PC-9 (cell line): ENCODE data around the gene MCU. TPM values are rescaled to one million over a fixed set of nuclear protein-coding genes. Genes with fewer than 3 reads are reported as not detected.
A peak's percentile ranks its signal among the peaks of the same experiment; 100 is the strongest.

Experiments used
- BruUV-seq: library from RNA; stranded (reverse); fragments of 400-500 nt; replicated peaks from 2 replicates; lab custom pipeline; 2021; lab: Mats Ljungman, UMichigan
- CTCF ChIA-PET: fragments of 300-600 bp; sonication (Branson Sonifier 250); formaldehyde crosslinking; loops from one replicate; lab custom pipeline; 2022; ENCODE audit warnings: antibody characterized with exemption; lab: Charles Lee
- POLR2A ChIA-PET: fragments of 300-600 bp; sonication (Branson Sonifier 250); formaldehyde crosslinking; loops from one replicate; lab custom pipeline; 2022; ENCODE audit warnings: antibody characterized with exemption; ENCODE audit not compliant: unreplicated experiment; lab: Charles Lee
- DNase-seq, 2 experiments: peaks; one replicate each; pipeline versions ENCODE4 v3.0.0 to v3.0.0-alpha.2; 2015 to 2022; ENCODE audit warnings: mixed read lengths in 1 of 2
- H2AFZ ChIP-seq: fragments of 200-600 bp; sonication (generic); 2 replicates; pipeline ENCODE4 v1.8.1; 2017; ENCODE audit warnings: antibody characterized with exemption
- H3F3A ChIP-seq: fragments of 200-600 bp; sonication (generic); 2 replicates; pipeline ENCODE4 v1.8.1; 2017; ENCODE audit warnings: antibody characterized with exemption, mild to moderate bottlenecking, low read depth; ENCODE audit not compliant: insufficient read depth
- H3K27ac ChIP-seq: fragments of 200-600 bp; sonication (generic); 2 replicates; pipeline ENCODE4 v1.6.1; 2016; ENCODE audit warnings: mixed run types
- H3K27me3 ChIP-seq: fragments of 200-600 bp; sonication (generic); 2 replicates; pipeline ENCODE4 v1.6.1; 2016; ENCODE audit warnings: low read depth, mixed run types; ENCODE audit not compliant: insufficient read depth
- H3K36me3 ChIP-seq: fragments of 200-600 bp; sonication (generic); 2 replicates; pipeline ENCODE4 v1.6.1; 2016; ENCODE audit warnings: low read depth, mixed run types
- H3K4me1 ChIP-seq: fragments of 200-600 bp; sonication (generic); replicated peaks from 2 replicates; pipeline ENCODE4 v1.6.1; 2016; ENCODE audit warnings: mixed run types; ENCODE audit not compliant: insufficient read depth
- H3K4me2 ChIP-seq: fragments of 200-600 bp; sonication (generic); 2 replicates; pipeline ENCODE4 v1.6.1; 2017; ENCODE audit warnings: mixed run types
- H3K4me3 ChIP-seq: fragments of 200-600 bp; sonication (generic); 2 replicates; pipeline ENCODE4 v1.6.1; 2016; ENCODE audit warnings: mixed run types
- H3K79me2 ChIP-seq: fragments of 200-600 bp; sonication (generic); 2 replicates; pipeline ENCODE4 v1.6.1; 2017; ENCODE audit warnings: low read depth, mixed run types
- H3K9me2 ChIP-seq: fragments of 200-600 bp; sonication (generic); 2 replicates; pipeline ENCODE4 v1.8.1; 2017; ENCODE audit warnings: mild to moderate bottlenecking; ENCODE audit not compliant: insufficient read depth
- H3K9me3 ChIP-seq: fragments of 200-600 bp; sonication (generic); 2 replicates; pipeline ENCODE4 v1.8.1; 2016; ENCODE audit warnings: low read depth; ENCODE audit not compliant: insufficient read depth
- H4K20me1 ChIP-seq: fragments of 200-600 bp; sonication (generic); 2 replicates; pipeline ENCODE4 v1.8.1; 2017; ENCODE audit not compliant: insufficient read depth
- CTCF ChIP-seq: fragments of 200-600 bp; sonication (generic); conservative IDR thresholded peaks from 2 replicates; pipeline ENCODE4 v1.6.1; 2017; ENCODE audit warnings: mixed run types, antibody characterized with exemption, mild to moderate bottlenecking, moderate library complexity
- EZH2 ChIP-seq: fragments of 200-600 bp; sonication (generic); IDR thresholded peaks from 2 replicates; pipeline ENCODE4 v1.8.0; 2017; ENCODE audit warnings: antibody characterized with exemption, low read depth
- intact Hi-C: fragments of 100-400 bp; cut with micrococcal nuclease; formaldehyde crosslinking; loops from one replicate; pipeline ENCODE4 v1.10.0; 2022; ENCODE audit not compliant: unreplicated experiment
- total RNA-seq: library from RNA; stranded (reverse); gene quantifications from 2 replicates; pipeline ENCODE4 v1.2.3, GENCODE V29; 2021

MCU gene
- total RNA-seq, 1 experiment from 2014 or later = 59.5 TPM

GRCh38 chr10:72832701-72833100 lies 140.8 kb downstream of the MCU start:
- DNase-seq = no peak
- Histone ChIP-seq H4K20me1 (no peaks in the 10 kb centered on the region), H3K4me3 (no peak overlapping the region), H3K9me2 (no peaks in the 10 kb centered on the region), H3F3A (peaks cover 15% of the 10 kb centered on the region; the same call in 1 of the 2 replicates), H3K36me3 (peaks cover 5% of the 10 kb centered on the region; the same call in 1 of the 2 replicates), H3K27ac (peak overlapping the region; percentile 22; the same call in 1 of the 2 replicates), H3K9me3 (no peaks in the 10 kb centered on the region), H2AFZ (no peak overlapping the region), H3K79me2 (0 out of 2 replicates have a peak, but pooled peaks cover 5% of the 10 kb centered on the region), H3K27me3 (no peaks in the 10 kb centered on the region), H3K4me2 (no peak overlapping the region), H3K4me1 (0 out of 2 replicates have a peak, but pooled peaks cover 10% of the 10 kb centered on the region)
- ChIA-PET CTCF (interaction anchor here (0.6 kb wide), 1 partner anchor 87 kb away, joined by 5 read pairs; no protein-coding TSS in a partner anchor), POLR2A (interaction anchor here (0.5 kb wide), 2 partner anchors 14 to 69 kb away, joined by 4 to 6 read pairs; no protein-coding TSS in a partner anchor)
- BruUV-seq = no TSS peak
- intact Hi-C loops = loop anchor here (5.0 kb wide), 3 partner anchors 50 to 455 kb away; no protein-coding TSS in a partner anchor
- TF ChIP-seq CTCF = no peak
- TF ChIP-seq EZH2 = no peak

GRCh38 chr10:72834183-72834825 lies 142.4 kb downstream of the MCU start:
- Histone ChIP-seq H3K9me3 (no peaks in the 10 kb centered on the region), H3K9me2 (no peaks in the 10 kb centered on the region), H3F3A (peaks cover 10% of the 10 kb centered on the region; the same call in 1 of the 2 replicates), H3K79me2 (no peaks in the 10 kb centered on the region), H3K4me1 (0 out of 2 replicates have a peak, but pooled peaks cover 10% of the 10 kb centered on the region), H2AFZ (no peak overlapping the region), H3K27me3 (no peaks in the 10 kb centered on the region), H3K4me2 (no peak overlapping the region), H3K36me3 (peaks cover 5% of the 10 kb centered on the region; the same call in 1 of the 2 replicates), H3K4me3 (no peak overlapping the region), H4K20me1 (no peaks in the 10 kb centered on the region), H3K27ac (no peak overlapping the region)
- TF ChIP-seq CTCF = peak; percentile 88
- TF ChIP-seq EZH2 = no peak
- peak; percentile 49 to 62 for DNase-seq
- CTCF ChIA-PET = interaction anchor here (0.6 to 1.6 kb wide), 14 partner anchors 16 to 471 kb away, joined by 3 to 5 read pairs (median 4); partner anchors contain the start of gene MCU
- intact Hi-C loops = loop anchor here (1.0 to 5.0 kb wide), 7 partner anchors 52 to 470 kb away; no protein-coding TSS in a partner anchor
- POLR2A ChIA-PET = interaction anchor here (0.6 to 1.2 kb wide), 3 partner anchors 86 to 470 kb away, joined by 3 to 9 read pairs (median 4); no protein-coding TSS in a partner anchor
- TSS peak; percentile 25 for BruUV-seq

GRCh38 chr10:72840319-72840718 lies 148.4 kb downstream of the MCU start:
- Histone ChIP-seq H3K79me2 (no peaks in the 10 kb centered on the region), H3K9me3 (no peaks in the 10 kb centered on the region), H4K20me1 (no peaks in the 10 kb centered on the region), H3K27ac (0 out of 2 replicates have a peak overlapping the region, but pooled peaks have one; percentile 0), H3K36me3 (peaks cover 5% of the 10 kb centered on the region; the same call in 1 of the 2 replicates), H3K4me2 (no peak overlapping the region), H3K27me3 (no peaks in the 10 kb centered on the region), H3K4me1 (peaks cover 3% of the 10 kb centered on the region; the same call in 1 of the 2 replicates), H3K4me3 (no peak overlapping the region), H3K9me2 (no peaks in the 10 kb centered on the region), H3F3A (peaks cover 16% of the 10 kb centered on the region; the same call in 1 of the 2 replicates), H2AFZ (no peak overlapping the region)
- no peak for TF ChIP-seq EZH2
- TF ChIP-seq CTCF = no peak
- no peak for DNase-seq
- ChIA-PET POLR2A (no interaction called here), CTCF (no interaction called here)
- intact Hi-C loops = no loop called here
- no TSS peak for BruUV-seq
